Ramos (cell line): Measurements from ENCODE around the gene BCL6B.

Experiments
- in situ Hi-C: fragments of 300-500 bp; cut with MboI; formaldehyde crosslinking; loops from one replicate; pipeline ENCODE4 v1.14.3; 2022; ENCODE audit warnings: low sequenced_read_pairs; ENCODE audit not compliant: unreplicated experiment

The BCL6B gene

GRCh38 chr17:7004398-7005253, 18.2 kb upstream of the BCL6B start:
- in situ Hi-C loops: loop anchor here (25.0 kb wide), 1 partner anchor 342 kb away; the partner anchor contains the start of genes C17orf100 and MED31

- in situ Hi-C loops: loop anchor here (25.0 kb wide), 1 partner anchor 343 kb away; the partner anchor contains the start of genes C17orf100 and MED31
These were observed 17.1 kb upstream of the BCL6B start for GRCh38 chr17:7005716-7006115.

GRCh38 chr17:7007143-7007542, 15.7 kb upstream of the BCL6B start:
- in situ Hi-C loops: loop anchor here (25.0 kb wide), 1 partner anchor 345 kb away; the partner anchor contains the start of genes C17orf100 and MED31

GRCh38 chr17:7010523-7010922, 12.3 kb upstream of the BCL6B start:
- in situ Hi-C loops: loop anchor here (25.0 kb wide), 1 partner anchor 348 kb away; the partner anchor contains the start of genes C17orf100 and MED31

DNA sequence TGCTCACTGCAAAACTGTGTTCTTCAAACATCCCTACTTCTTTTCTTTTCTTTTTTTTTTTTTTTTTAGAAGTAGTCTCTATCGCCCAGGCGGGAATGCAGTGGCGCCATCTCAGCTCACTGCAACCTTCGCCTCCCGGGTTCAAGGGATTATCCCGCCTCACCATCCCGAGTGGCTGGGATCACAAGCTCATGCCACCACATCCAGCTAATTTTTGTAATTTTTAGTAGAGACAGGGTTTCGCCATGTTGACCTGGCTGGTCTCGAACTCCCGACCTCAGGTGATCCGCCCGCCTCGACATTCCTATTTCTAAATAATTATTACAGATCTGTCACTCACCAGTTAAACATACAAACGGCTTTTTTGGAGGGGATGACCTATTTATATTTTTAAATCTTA, 11.4 kb upstream of the BCL6B start:
- in situ Hi-C loops: loop anchor here (25.0 kb wide), 1 partner anchor 349 kb away; the partner anchor contains the start of genes C17orf100 and MED31

DNA sequence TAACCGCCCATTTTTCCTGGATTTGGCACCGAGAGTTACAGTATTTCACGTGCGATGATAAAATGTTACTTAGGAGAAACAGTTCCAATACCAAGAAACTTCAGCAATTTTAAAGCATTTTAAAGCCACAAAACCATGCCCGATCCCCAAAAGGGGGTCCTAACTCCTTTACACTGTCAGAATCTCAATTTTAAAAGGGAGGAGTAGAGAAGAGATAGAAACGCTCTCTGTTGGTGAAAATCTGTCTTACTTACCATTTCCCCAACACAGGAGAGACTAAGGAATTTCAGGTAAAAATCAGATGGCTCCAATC, 11.0 kb upstream of the BCL6B start:
- in situ Hi-C loops: loop anchor here (25.0 kb wide), 1 partner anchor 350 kb away; the partner anchor contains the start of genes C17orf100 and MED31

DNA sequence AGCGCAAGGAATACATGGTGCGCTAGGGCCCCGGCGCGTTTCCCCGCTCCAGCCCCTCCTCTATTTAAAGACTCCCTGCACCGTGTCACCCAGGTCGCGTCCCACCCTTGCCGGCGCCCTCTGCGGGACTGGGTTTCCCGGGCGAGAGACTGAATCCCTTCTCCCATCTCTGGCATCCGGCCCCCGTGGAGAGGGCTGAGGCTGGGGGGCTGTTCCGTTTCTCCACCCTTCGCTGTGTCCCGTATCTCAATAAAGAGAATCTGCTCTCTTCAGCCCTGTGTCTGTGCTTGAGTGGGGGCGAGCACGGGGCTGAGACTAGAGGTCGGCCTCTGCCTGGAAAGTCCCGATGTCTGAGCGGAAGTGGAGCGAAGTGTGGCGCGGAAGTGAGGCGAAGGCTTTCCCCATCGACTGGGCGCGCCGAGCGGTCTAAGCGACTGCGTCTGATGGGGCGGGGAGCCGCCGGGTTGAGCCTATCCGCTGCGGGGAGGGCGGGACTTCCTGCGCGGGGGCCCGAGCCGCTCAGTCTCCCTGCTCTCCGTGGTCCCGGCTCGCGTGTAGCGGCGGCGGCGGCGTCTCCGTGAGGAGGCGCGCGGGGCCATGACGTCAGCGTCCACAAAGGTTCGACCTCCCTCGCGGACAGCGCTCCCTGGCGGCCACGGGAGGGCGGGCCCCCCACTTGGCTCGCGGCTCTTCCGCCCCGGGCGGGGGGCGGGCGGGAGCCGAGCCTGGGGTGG, 8.4 kb upstream of the BCL6B start:
- in situ Hi-C loops: loop anchor here (25.0 kb wide), 1 partner anchor 352 kb away; the partner anchor contains the start of genes C17orf100 and MED31

DNA sequence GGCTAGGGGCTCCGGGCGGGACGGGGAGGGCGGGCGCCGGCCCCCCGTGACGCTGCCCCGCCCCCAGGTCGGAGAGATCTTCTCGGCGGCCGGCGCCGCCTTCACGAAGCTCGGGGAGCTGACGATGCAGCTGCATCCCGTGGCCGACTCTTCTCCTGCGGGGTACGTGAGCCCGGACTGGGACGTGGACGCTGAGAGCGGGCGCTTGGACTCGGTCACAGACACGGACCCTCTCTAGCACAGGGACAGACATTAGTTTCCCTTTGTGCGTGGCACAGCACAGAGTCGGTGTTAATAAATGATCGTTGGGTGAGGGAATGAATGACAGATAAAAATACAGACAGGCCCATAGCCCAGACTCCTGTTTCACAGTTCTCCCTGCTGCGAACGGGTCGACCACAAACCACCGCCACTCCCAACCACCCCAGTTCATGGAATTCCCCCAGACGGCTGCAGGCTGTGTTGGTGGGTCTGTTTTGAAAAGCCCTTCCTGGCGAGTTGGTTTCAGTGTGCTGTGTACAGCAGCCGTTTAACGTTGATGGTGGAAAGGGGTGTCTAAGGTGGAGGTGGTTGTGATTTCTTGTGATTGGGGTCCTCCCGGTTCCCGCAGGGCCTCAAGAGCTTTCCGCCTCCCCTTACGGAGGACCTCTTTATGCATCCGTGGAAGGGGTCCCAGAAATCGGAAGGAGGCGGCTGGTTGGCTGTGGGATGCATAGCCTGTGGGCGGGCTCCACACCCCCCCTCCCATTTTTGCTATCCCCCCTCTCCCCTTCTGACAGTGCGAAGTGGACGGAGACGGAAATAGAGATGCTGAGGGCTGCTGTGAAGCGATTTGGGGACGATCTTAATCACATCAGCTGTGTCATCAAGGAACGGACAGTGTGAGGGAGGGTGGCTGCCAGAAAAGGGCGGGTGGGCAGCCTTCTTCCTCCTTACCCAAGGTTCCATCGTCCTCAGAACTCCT, 7.6 kb upstream of the BCL6B start:
- in situ Hi-C loops: loop anchor here (5.0 to 25.0 kb wide), 2 partner anchors 103 to 353 kb away; partner anchors contain the start of genes C17orf100 and MED31

GRCh38 chr17:7016418-7016817, 6.4 kb upstream of the BCL6B start:
- in situ Hi-C loops: loop anchor here (5.0 to 25.0 kb wide), 2 partner anchors 104 to 354 kb away; partner anchors contain the start of genes C17orf100 and MED31

GRCh38 chr17:7016886-7017826, 5.7 kb upstream of the BCL6B start:
- in situ Hi-C loops: loop anchor here (5.0 to 25.0 kb wide), 2 partner anchors 105 to 355 kb away; partner anchors contain the start of genes C17orf100 and MED31

- in situ Hi-C loops: loop anchor here (5.0 to 25.0 kb wide), 2 partner anchors 106 to 356 kb away; partner anchors contain the start of genes C17orf100 and MED31
These were observed 5.0 kb upstream of the BCL6B start for GRCh38 chr17:7017827-7018200.

GRCh38 chr17:7018331-7018964, 4.4 kb upstream of the BCL6B start:
- in situ Hi-C loops: loop anchor here (5.0 to 25.0 kb wide), 2 partner anchors 106 to 356 kb away; partner anchors contain the start of genes C17orf100 and MED31

DNA sequence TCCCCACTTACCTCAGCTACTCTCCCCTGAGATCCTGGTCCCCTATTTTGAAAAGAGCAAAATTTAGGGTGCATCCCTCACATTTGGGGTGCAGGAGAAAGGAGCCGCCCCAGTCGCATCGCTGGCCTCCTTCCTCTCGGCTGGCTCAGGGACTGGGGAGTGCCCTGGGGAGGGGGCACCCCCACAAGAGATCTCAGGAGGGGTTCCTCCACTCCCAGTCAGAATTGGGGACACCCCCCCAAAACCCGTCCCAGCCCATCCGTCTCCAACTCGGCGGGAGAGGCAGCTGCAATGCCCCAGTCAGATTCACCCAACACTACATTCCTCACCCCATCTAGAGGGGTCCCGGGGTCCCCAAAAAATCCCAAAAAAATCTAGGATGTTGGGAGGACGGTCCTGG, 3.5 kb upstream of the BCL6B start:
- in situ Hi-C loops: loop anchor here (5.0 to 25.0 kb wide), 2 partner anchors 107 to 357 kb away; partner anchors contain the start of genes C17orf100 and MED31

- in situ Hi-C loops: loop anchor here (5.0 to 25.0 kb wide), 2 partner anchors 108 to 358 kb away; partner anchors contain the start of genes C17orf100 and MED31
These were observed 2.9 kb upstream of the BCL6B start for GRCh38 chr17:7019839-7020519.

DNA sequence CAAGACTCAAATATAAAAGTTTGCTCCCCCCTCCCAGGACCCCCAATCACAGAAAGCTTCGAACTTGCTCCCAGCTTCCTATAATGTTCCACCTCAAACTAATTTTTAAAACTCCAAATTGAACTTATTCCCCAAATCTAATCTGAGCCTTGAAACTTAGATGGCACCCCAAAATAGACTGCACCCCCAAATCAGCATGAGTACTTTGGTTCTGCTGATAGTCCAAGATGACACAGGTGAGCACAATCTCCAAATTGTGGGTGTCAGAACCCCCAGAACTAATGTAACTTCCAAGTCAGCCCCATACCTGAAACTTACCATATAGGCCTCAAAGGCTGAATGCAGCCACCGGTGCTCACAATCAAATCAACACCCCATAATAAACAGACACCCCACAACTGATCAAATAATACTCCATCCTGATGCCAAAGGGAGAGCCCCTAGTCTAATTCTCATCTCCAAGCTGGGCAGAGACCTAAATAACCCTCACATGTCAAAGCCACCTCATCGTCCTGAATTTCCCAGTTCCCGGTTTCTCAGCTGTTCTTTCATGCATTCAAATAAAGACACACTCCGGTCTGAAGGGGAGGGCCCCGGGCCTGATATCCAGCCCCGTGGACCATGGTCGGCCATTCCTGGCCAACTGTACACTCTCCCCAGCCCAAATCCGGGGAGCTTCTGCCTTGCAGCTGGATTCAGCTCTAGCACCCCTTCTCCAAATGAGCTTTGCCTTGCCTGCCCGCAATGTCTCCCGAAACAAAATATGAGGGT, 1.8 kb upstream of the BCL6B start:
- in situ Hi-C loops: loop anchor here (25.0 kb wide), 1 partner anchor 359 kb away; the partner anchor contains the start of genes C17orf100 and MED31
